KBM-7 (cell line): ENCODE measurements around the gene PPM1M.

Experiments
- DNase-seq: peaks from one replicate; pipeline ENCODE4 v3.0.0-alpha.2; 2015
- in situ Hi-C: fragments of 300-500 bp; cut with MboI; formaldehyde crosslinking; loops from 2 replicates; pipeline ENCODE4 v1.14.3; 2020; ENCODE audit warnings: low sequenced_read_pairs, low pct_unique_long_range_greater_than_20kb, mixed read lengths

PPM1M gene

GRCh38 chr3:52289338-52289746 lies 43.8 kb downstream of the PPM1M start:
- in situ Hi-C loops, result no loop called here
- DNase-seq, result no peak

GRCh38 chr3:52289747-52290595 lies 44.4 kb downstream of the PPM1M start:
- no peak for DNase-seq
- in situ Hi-C loops, result no loop called here

DNA sequence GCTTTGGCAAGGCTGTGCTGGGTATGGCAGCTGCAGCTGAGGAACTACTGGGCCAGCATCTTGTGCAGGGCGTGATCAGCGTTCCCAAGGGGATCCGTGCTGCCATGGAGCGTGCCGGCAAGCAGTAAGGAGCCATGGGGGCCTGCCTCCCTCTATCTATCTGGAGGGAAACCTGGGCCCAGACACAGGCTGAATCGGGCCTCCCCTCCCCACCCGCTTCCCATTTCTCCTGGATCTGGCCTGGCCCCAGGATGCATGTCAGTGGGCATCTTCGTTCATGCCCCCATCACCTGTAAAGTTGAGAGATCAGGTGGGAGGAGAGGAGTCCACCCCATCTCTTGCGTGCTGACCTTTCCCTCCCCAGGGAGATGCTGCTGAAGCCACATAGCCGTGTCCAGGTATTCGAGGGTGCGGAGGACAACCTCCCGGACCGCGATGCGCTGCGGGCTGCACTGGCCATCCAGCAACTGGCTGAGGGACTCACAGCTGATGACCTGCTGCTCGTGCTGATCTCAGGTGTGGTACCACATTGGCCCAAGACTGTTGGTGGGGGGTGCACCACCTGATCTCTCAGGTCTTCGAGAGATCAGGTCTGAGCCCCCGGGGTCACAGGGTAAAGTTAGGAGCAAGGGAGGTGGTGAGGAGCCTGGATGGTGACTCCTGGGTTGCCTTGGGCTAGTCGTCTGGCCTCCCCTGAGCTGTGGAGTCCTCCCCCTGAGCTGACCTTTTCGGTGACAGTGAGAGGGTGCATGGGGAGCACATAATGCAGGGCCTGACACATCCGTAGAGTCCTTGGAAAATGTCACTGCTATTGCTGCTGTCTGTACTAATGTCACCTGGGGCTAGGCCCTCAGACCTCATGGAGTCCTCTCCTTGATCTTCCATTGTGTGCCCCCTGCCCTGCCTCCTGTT lies 45.3 kb downstream of the PPM1M start:
- no peak for DNase-seq
- in situ Hi-C loops, result no loop called here

- no peak for DNase-seq
- in situ Hi-C loops, result no loop called here
Measured at GRCh38 chr3:52291508-52292181, 46.1 kb downstream of the PPM1M start.

DNA sequence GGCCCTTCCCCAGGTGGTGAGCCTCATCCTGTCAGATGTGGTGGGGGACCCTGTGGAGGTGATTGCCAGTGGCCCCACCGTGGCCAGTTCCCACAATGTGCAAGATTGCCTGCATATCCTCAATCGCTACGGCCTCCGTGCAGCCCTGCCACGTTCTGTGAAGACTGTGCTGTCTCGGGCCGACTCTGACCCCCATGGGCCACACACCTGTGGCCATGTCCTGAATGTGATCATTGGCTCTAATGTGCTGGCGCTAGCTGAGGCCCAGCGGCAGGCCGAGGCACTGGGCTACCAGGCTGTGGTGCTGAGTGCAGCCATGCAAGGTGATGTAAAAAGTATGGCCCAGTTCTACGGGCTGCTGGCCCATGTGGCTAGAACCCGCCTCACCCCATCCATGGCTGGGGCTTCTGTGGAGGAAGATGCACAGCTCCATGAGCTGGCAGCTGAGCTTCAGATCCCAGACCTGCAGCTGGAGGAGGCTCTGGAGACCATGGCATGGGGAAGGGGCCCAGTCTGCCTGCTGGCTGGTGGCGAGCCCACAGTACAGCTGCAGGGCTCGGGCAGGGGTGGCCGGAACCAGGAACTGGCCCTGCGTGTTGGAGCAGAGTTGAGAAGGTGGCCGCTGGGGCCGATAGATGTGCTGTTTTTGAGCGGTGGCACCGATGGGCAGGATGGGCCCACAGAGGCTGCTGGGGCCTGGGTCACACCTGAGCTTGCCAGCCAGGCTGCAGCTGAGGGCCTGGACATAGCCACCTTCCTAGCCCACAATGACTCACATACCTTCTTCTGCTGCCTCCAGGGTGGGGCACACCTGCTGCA lies 46.9 kb downstream of the PPM1M start:
- DNase-seq, result no peak
- in situ Hi-C loops, result no loop called here

DNA sequence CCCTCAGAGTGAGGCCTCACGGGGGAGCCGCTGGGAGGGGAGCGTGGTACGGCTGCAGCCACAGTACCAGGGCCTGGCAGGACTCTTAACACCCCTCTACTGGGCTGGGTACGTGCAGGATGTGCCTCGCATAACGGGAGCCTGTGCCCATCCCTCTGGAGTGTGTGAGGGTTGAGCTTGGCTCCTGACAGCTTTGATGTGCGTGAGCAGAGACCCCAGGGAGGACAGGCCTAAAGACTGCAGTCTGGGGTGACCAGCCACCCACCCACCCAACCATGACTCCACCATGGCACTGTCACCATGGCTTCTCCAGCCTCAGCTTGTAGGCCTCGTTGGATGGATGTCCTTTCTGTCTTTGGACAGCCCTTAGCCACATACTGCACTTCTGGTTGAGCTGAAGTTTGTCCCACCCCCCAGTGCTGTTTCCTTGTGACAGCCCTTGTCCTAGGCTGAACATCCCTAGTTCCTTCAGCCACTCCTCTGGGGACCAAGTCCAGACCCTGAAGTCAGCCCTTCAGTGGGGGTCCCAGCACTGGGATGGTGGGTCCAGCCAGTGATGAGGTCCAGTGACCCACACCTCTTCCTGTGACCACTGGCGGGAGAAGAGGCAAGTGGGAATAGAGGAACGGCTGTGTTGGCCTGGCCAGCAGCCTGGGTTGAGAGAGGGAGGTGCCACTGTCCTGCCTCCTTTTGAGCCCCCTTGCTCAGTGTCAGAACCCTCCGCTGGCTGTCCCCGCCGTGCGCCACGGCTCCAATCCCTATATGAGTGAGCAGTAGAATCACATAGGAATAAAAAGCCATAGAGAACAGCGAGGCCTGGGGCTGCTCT lies 48.1 kb downstream of the PPM1M start:
- in situ Hi-C loops, result no loop called here
- no peak for DNase-seq

DNA sequence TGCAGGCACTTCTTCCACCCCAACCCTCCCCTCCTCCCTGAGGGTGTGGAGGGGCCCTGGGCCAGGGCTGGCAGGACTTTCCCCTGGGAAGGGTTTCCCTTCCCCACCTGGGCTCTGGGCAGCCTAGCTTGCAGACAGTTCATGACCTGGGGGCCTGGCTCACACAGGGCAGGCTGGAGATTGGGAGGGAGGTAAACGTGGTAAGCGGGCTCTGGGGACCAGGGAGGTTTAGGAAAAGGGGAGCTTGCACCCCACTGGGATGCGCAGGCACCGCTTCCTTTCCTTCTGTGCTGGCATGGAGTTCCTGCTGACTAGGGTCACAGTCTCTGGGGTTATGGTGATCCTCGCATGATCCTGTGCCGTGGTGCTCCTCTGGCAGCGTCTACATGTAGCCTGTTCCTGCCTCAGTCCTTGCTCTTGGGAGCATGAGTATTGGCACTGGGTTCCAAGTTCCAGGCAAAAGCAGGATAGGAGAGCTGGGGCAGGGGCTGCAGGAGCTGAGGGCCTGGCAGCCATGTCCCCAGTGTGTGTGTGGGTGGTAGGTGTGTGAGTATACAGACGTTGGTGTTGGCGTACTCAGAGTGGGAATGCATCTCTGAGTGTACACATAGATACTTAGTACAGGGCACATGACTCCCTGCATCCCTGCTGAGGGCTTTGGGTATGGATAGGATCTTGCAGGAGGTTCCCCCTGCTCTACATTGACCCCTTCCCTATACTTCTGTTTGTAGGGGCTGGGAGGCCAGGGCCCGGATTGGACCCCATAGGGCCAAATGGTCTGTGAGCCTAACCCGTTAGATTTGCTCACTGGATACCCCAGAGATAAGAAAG lies 49.0 kb downstream of the PPM1M start:
- no peak for DNase-seq
- in situ Hi-C loops, result no loop called here

DNA sequence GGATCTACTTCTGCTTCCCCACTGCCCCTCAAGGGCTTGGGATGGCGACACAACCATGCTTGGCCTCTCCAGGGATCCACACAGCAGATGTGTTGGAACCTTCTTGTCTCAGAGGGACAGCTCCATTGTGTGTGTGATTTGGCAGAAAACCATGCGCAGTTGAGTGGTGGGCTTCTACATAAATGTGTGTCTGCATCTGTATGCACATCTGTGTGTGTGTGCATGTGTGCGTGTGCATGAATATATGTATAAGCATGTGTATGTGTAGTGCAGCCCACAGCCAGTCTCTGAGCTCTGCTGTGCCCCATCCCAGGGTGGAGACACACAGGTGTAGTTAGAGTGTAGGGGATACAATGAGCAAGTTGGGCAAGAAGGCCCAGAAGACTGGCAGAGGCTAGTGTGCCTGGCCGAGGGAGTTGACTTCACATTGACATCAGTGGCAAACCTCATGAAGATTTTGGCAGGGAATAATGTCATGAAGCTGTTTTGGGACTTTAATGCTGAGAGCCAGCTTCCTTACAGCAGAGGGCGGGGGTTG lies 50.2 kb downstream of the PPM1M start:
- DNase-seq, result no peak
- in situ Hi-C loops, result no loop called here

DNA sequence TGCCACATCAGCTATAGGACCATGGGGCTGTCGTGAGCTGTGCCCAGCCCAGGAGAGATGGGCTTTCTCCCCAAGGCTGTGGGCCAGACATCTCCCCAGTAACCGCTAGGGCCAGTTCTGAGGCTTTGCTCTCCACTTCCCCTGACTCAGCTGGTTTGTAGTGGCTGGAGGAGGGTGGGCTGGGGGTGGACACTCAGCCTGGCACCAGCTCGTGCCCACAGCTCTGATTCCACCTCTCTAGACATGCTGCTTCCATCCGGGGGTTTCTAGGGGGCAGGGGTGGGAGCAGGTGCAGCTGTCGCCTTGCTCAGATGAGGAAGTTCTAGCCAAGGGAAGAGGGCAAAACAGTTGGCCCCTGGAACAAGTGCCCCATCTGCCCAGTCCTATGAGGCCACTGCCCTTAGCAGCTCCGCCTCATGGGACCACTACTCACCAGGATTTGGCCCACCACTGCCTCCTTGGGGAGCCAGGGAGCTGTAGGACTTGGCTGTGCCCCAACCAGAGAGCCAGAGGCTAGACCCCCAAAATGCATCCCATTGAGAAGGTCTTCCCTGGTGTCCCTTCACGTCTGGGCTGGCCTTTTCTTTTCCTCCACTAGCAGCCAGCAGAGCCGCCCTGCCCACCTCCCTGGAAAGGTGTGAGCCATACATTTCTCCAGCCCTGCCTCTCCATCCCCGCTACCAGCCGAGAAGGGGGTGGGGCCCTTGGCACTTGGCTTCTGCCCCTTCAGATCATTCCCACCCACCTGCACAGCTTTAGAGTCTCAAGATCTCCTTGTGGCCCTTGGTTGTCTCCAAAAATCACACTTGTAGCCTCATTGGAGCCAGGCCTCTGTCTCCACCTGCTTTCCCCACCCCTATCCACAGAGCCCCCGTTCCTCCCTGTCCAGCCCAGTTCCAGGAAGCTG lies 51.9 kb downstream of the PPM1M start:
- no peak for DNase-seq
- in situ Hi-C loops, result no loop called here

DNA sequence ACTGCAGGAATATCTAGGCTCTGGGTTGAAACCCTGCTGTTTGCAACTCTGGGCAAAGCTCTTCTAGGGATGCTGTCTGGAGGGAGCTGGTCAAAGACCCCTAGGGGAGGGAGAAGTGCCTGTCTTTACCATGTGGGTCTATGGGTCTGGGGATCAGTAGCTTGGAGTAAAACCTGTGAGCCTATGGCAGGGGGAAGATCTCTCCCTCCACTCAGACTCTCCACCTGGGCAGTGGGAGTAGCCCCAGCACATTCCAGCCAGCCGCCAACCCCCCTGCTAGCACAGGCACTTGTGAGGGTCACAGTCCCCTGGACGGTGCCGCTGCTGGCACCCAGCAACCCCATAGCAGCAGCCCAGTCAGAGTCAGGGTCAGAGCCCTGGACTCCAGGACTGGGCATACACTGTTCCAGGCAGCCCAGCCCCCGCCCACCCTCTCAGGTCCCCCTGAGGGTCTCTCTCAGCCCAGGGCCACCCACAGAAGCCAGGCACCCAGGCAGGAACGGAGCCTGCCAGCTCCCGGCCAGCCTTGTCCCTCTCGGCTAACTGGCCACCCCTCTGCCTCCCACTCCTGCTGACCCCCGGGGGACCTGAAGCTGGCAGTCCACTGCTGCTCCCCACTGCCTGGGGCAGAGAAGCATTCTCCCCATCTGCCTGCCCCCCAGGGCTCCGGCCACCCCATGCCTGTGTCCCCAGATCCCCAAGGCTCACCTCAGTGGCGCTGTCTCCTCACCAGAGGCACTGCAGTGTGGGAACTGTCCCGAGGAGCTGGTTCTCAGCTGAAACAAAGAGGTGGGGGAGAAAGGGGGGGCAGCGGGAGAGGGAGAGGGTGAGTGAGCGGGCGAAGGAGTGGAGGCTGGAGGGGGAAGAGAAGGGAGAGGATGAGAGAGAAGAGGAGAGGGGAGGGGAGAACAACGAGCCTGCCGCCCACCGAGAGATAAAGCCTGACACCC lies 52.9 kb downstream of the PPM1M start:
- no peak for DNase-seq
- in situ Hi-C loops, result no loop called here

- in situ Hi-C loops, result no loop called here
- no peak for DNase-seq
Measured at GRCh38 chr3:52299247-52299878, 53.8 kb downstream of the PPM1M start.
